WERI-Rb-1 (cell line): ENCODE results near the gene IL36B.

Source experiments
- DNase-seq: peaks from one replicate; pipeline ENCODE4 v3.0.0-alpha.2; 2020
- H3K27ac ChIP-seq: fragments of 250-450 bp; sonication (Bioruptor Pico); 2 replicates; pipeline ENCODE4 v1.5.1; 2020; ENCODE audit warnings: mild to moderate bottlenecking, moderate library complexity
- H3K27me3 ChIP-seq: fragments of 250-450 bp; sonication (Bioruptor Pico); 2 replicates; pipeline ENCODE4 v1.5.1; 2021; ENCODE audit warnings: mild to moderate bottlenecking, low read depth, moderate library complexity; ENCODE audit not compliant: insufficient read depth, severe bottlenecking
- H3K36me3 ChIP-seq: fragments of 250-450 bp; sonication (Bioruptor Pico); 2 replicates; pipeline ENCODE4 v1.5.1; 2020; ENCODE audit warnings: mild to moderate bottlenecking, moderate library complexity
- H3K4me3 ChIP-seq: 2 replicates; pipeline ENCODE4 v1.5.1; 2011; ENCODE audit warnings: low read depth, mild to moderate bottlenecking, control low read depth, low read length
- H3K9me3 ChIP-seq: fragments of 250-450 bp; sonication (Bioruptor Pico); 2 replicates; pipeline ENCODE4 v1.5.1; 2021; ENCODE audit warnings: mild to moderate bottlenecking, moderate library complexity; ENCODE audit not compliant: severe bottlenecking
- TF ChIP-seq, protein P1 (sequence below): IDR thresholded peaks from 2 replicates; pipeline ENCODE4 v1.5.1; 2011; ENCODE audit warnings: low read depth, mild to moderate bottlenecking, control low read depth, inconsistent platforms, low read length

IL36B gene

DNA sequence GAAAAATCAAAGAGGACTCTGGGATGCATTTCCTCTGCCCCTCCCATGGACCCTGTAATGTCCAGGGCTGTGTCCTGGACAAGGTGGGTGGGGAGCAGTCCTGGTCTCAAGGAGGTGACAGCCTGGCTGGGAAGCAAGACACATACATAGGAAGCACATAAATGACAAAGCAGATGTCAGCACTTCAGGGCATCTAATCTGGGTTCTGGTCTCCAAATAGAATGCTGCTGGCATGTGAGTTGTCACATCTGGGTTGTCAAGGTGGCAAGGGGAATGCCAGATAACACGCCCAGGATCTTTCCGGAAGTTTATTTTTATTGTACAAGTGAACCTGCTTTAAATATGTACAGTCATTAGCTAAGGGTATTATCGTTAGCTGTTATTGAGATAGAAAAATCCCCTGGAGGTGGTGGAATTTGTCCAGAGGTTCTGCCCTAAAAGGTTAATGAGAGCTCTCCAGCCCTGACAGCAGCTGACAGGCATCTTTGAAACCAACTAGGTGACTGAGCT, 20.7 kb upstream of the IL36B start:
- Histone ChIP-seq H3K4me3 (no peak overlapping the region), H3K9me3 (no peaks in the 10 kb centered on the region), H3K36me3 (no peaks in the 10 kb centered on the region), H3K27me3 (no peaks in the 10 kb centered on the region), H3K27ac (no peak overlapping the region)
- TF ChIP-seq, protein P1, sequence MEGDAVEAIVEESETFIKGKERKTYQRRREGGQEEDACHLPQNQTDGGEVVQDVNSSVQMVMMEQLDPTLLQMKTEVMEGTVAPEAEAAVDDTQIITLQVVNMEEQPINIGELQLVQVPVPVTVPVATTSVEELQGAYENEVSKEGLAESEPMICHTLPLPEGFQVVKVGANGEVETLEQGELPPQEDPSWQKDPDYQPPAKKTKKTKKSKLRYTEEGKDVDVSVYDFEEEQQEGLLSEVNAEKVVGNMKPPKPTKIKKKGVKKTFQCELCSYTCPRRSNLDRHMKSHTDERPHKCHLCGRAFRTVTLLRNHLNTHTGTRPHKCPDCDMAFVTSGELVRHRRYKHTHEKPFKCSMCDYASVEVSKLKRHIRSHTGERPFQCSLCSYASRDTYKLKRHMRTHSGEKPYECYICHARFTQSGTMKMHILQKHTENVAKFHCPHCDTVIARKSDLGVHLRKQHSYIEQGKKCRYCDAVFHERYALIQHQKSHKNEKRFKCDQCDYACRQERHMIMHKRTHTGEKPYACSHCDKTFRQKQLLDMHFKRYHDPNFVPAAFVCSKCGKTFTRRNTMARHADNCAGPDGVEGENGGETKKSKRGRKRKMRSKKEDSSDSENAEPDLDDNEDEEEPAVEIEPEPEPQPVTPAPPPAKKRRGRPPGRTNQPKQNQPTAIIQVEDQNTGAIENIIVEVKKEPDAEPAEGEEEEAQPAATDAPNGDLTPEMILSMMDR, result no peak
- no peak for DNase-seq

DNA sequence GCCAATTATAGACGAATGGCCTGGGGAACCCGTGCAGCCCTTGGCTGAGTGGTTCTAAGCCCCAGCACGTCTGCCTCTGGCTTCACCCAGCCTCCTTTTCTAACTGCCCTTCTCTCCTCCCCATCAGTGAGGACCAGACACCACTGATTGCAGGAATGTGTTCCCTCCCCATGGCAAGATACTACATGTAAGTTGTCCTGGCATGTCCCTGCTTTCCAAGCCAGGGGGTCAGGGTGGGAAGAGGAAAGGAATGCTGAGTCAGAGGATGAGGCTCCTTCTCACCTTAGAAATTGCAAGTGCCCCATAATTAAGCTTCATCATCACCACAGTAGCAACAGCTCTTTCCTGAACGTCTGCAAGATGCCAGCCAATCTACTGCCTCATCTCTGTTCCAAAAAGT, 19.9 kb upstream of the IL36B start:
- Histone ChIP-seq H3K36me3 (no peaks in the 10 kb centered on the region), H3K4me3 (no peak overlapping the region), H3K27ac (no peak overlapping the region), H3K9me3 (no peaks in the 10 kb centered on the region), H3K27me3 (no peaks in the 10 kb centered on the region)
- TF ChIP-seq, protein P1, result no peak
- DNase-seq, result no peak

DNA sequence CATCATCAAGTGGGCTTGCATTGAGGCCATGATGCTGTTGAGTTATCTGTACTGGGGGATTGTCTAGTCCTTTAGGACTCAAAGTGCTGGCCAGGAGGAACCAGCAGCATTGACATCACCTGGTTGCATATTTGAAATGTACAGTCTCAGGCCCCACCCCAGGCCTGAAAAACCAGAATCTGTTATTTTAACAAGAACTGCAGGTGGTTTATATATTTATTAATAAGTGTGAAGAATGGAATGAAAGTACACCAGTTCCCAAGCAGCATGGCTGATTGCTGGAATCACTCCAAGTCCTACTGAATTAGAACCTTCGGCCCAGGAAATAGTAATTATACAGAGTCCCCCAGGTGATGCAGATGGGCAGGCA, 17.9 kb upstream of the IL36B start:
- H3K4me3 ChIP-seq, result no peak overlapping the region
- no peak overlapping the region for H3K27ac ChIP-seq
- DNase-seq, result no peak
- no peaks in the 10 kb centered on the region for H3K36me3 ChIP-seq
- TF ChIP-seq, protein P1, result no peak
- H3K9me3 ChIP-seq, result no peaks in the 10 kb centered on the region
- no peaks in the 10 kb centered on the region for H3K27me3 ChIP-seq

DNA sequence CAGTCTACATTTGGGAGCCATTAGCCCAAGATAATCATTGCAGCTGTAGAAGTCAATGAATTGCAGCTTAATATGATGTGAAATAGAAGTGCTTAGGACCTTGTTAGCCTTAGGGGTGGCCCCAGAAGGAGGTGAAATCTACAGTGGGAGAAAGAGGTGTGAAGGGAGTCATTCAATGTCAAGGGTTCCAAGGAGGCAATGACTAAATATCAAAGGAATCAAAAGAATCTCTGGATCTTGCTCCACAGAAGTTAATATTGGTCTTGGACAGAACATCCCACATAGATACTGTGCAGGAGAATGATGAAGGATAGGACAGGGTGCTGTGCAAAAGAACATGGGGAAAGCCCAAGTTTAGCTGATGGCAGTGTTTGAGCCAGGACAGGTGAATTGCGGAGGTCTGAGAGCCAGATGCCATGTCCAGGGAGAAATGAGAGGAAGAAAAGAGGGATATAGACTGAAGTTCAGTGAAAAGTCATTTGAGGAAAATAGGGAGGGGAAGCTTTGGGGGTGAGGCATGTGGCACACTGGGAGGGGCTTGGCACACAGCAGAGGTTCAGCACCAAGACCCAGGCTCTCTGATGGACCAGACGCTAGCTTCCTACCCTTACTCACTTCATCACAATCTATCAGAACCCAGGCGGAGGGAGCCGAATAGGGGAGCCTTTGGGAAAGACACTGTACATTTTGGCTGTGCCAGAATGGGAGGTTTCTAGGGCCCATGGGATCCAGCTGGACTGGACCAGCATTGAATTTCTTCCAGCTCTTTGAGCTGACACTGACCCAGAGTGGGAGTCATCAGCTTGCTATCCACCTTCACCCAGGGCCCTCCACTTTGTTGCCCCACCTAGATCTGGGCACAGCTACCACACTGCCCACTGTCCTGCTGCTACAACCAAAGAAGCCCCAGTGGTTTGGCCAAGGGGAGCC, 17.3 kb upstream of the IL36B start:
- Histone ChIP-seq H3K27me3 (no peaks in the 10 kb centered on the region), H3K9me3 (no peaks in the 10 kb centered on the region), H3K27ac (no peak overlapping the region), H3K4me3 (no peak overlapping the region), H3K36me3 (no peaks in the 10 kb centered on the region)
- DNase-seq, result no peak
- TF ChIP-seq, protein P1, result no peak

DNA sequence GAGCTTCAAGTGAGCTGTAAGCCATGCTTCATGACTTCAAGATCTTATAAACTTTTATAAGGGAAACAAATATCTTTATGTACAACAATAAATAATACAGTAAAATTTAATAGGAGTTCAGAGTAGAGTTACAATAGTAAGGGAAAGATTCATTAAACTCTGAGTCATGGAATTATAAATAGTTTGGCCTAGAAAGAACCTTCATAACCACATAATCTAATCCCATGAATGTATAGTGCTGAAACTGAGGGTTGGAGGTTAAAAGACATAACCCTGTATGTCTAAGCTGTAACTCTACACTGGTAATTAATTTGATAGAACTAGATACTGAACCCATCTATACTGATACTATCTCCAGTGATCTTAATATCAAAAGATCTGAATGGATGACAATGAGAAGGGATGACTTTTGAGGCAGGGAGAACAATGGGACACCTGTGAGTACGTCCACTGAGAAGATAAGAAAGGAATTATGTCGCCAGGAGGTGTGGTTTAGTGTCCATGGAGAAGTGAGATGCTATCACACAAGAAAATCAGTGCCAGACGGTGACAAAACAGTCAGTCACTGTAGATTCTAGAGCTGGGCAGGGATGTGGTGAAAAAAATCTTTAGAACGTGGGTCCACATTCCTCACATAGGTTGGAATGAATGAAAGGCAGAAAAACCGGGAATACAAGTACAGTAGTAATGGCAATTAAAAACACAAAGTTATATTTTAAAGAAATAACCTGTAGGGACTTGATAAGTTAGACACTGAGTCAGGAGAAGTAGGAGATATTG, 16.2 kb upstream of the IL36B start:
- H3K4me3 ChIP-seq, result no peak overlapping the region
- TF ChIP-seq, protein P1, result no peak
- H3K9me3 ChIP-seq, result no peaks in the 10 kb centered on the region
- DNase-seq, result no peak
- no peaks in the 10 kb centered on the region for H3K27me3 ChIP-seq
- H3K36me3 ChIP-seq, result no peaks in the 10 kb centered on the region
- H3K27ac ChIP-seq, result no peak overlapping the region
